Right ventricle myocardium inferior (tissue), 1 donor: ENCODE results near the gene RAPGEF5. TPM values are rescaled to one million over a fixed set of nuclear protein-coding genes. Genes with fewer than 3 reads are reported as not detected.

ENCODE experiments used
- ATAC-seq: fragments of 200-7000 bp; cut with Tn5 transposase; one replicate; pipeline ENCODE4 v1.9.1; 2020; ENCODE audit warnings: mild to moderate bottlenecking, moderate library complexity
- DNase-seq: peaks from one replicate; pipeline ENCODE4 v3.0.0; 2021; ENCODE audit errors: missing footprints
- intact Hi-C: fragments of 100-400 bp; cut with DNase I; formaldehyde crosslinking; loops from one replicate; pipeline ENCODE4 v1.11.0; 2022
- total RNA-seq: library from RNA; stranded (reverse); fragmentation: NEBNext Ultra II Directional; extraction: Animal tissue kit (Norgen Biotek cat#: 25700); gene quantifications from one replicate; pipeline ENCODE4 v1.2.1, GENCODE V29; 2021
- donor health status: DM: no; HTN: yes; CAD: no; lungs with severe emphysema.

Gene RAPGEF5
- total RNA-seq, 1 donor from 2014 or later = 9.4 TPM

GRCh38 chr7:22187691-22188348, 169.1 kb downstream of the RAPGEF5 start:
- DNase-seq (no peak), ATAC-seq (no peak)
- intact Hi-C loops = no loop called here

GRCh38 chr7:22185559-22185958, 171.4 kb downstream of the RAPGEF5 start:
- DNase-seq (no peak), ATAC-seq (no peak)
- intact Hi-C loops = no loop called here

- ATAC-seq (no peak), DNase-seq (no peak)
- intact Hi-C loops = no loop called here
These were observed 172.3 kb downstream of the RAPGEF5 start for GRCh38 chr7:22184549-22185199.

- DNase-seq (no peak), ATAC-seq (no peak)
- intact Hi-C loops = no loop called here
These were observed 173.3 kb downstream of the RAPGEF5 start for GRCh38 chr7:22183522-22184280.

GRCh38 chr7:22182149-22182548, 174.8 kb downstream of the RAPGEF5 start:
- no peak for DNase-seq
- intact Hi-C loops = no loop called here
- no peak for ATAC-seq

- intact Hi-C loops = no loop called here
- DNase-seq = no peak
- ATAC-seq = no peak
These were observed 175.3 kb downstream of the RAPGEF5 start for GRCh38 chr7:22181663-22182062.

- intact Hi-C loops = no loop called here
- DNase-seq (no peak), ATAC-seq (no peak)
These were observed 177.5 kb downstream of the RAPGEF5 start for GRCh38 chr7:22179442-22179879.

- DNase-seq = no peak
- intact Hi-C loops = no loop called here
- ATAC-seq = no peak
These were observed 178.2 kb downstream of the RAPGEF5 start for GRCh38 chr7:22178735-22179134.

GRCh38 chr7:22176791-22177412, 180.1 kb downstream of the RAPGEF5 start:
- intact Hi-C loops = no loop called here
- DNase-seq (no peak), ATAC-seq (no peak)

GRCh38 chr7:22174574-22174953, 182.4 kb downstream of the RAPGEF5 start:
- no peak for DNase-seq
- intact Hi-C loops = no loop called here

GRCh38 chr7:22173685-22174573, 183.0 kb downstream of the RAPGEF5 start:
- intact Hi-C loops = no loop called here
- DNase-seq (no peak), ATAC-seq (no peak)

More at GRCh38 chr7:22174574-22174953, 182.4 kb downstream of the RAPGEF5 start:
- ATAC-seq = no peak

- ATAC-seq (no peak), DNase-seq (no peak)
- intact Hi-C loops = no loop called here
These were observed 188.8 kb downstream of the RAPGEF5 start for GRCh38 chr7:22168129-22168634.

GRCh38 chr7:22167482-22167881, 189.5 kb downstream of the RAPGEF5 start:
- no peak for DNase-seq
- intact Hi-C loops = no loop called here
- no peak for ATAC-seq

- intact Hi-C loops = no loop called here
These were observed 190.0 kb downstream of the RAPGEF5 start for GRCh38 chr7:22166928-22167327.

GRCh38 chr7:22159341-22159740, 197.6 kb downstream of the RAPGEF5 start:
- DNase-seq = no peak
- intact Hi-C loops = no loop called here
- no peak for ATAC-seq

More at GRCh38 chr7:22166928-22167327, 190.0 kb downstream of the RAPGEF5 start:
- no peak for DNase-seq
- no peak for ATAC-seq

- no peak for DNase-seq
- intact Hi-C loops = no loop called here
- ATAC-seq = no peak
These were observed 199.4 kb downstream of the RAPGEF5 start for GRCh38 chr7:22157552-22157951.

- no peak for ATAC-seq
- intact Hi-C loops = no loop called here
- DNase-seq = no peak
These were observed 200.7 kb downstream of the RAPGEF5 start for GRCh38 chr7:22156205-22156604.

- ATAC-seq = no peak
- intact Hi-C loops = no loop called here
- DNase-seq = no peak
These were observed 202.8 kb downstream of the RAPGEF5 start for GRCh38 chr7:22154143-22154529.
